ENCODE data around the gene MFF.

MFF gene

DNA sequence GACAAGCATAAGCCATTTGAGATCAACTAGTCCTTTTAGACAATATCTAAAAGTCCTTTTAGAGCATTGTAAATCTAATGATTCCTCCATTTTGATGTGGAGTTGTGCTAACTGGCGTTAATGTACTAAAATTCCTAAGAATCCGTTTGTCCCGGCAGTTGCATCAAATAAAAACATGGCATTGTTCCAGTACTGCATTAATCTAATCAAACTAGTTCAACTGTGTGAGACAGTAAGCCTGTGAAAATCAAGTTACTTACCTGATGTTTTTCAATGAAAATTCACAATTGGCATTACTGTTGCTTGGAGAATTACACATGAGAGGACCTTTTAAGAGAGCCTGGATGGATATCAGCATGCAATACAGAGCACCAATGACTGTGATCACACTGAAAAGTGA, 40.8 kb downstream of the MFF start:
- H3K27ac ChIP-seq, result no peak overlapping the region
- no peaks in the 10 kb centered on the region for H3K9me3 ChIP-seq (ENCODE audit: severe bottlenecking)
- H3K36me3 ChIP-seq, result peaks cover 3% of the 10 kb centered on the region
- TF ChIP-seq, protein P1, sequence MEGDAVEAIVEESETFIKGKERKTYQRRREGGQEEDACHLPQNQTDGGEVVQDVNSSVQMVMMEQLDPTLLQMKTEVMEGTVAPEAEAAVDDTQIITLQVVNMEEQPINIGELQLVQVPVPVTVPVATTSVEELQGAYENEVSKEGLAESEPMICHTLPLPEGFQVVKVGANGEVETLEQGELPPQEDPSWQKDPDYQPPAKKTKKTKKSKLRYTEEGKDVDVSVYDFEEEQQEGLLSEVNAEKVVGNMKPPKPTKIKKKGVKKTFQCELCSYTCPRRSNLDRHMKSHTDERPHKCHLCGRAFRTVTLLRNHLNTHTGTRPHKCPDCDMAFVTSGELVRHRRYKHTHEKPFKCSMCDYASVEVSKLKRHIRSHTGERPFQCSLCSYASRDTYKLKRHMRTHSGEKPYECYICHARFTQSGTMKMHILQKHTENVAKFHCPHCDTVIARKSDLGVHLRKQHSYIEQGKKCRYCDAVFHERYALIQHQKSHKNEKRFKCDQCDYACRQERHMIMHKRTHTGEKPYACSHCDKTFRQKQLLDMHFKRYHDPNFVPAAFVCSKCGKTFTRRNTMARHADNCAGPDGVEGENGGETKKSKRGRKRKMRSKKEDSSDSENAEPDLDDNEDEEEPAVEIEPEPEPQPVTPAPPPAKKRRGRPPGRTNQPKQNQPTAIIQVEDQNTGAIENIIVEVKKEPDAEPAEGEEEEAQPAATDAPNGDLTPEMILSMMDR (IDR thresholded peaks at IDR 0.05; ENCODE audit: low read depth, low read length), result no peak
- no peak for DNase-seq
- H3K27me3 ChIP-seq (ENCODE audit: insufficient read depth, low read depth, severe bottlenecking), result no peaks in the 10 kb centered on the region
- no peak overlapping the region for H3K4me3 ChIP-seq (ENCODE audit: low read depth, low read length)

DNA sequence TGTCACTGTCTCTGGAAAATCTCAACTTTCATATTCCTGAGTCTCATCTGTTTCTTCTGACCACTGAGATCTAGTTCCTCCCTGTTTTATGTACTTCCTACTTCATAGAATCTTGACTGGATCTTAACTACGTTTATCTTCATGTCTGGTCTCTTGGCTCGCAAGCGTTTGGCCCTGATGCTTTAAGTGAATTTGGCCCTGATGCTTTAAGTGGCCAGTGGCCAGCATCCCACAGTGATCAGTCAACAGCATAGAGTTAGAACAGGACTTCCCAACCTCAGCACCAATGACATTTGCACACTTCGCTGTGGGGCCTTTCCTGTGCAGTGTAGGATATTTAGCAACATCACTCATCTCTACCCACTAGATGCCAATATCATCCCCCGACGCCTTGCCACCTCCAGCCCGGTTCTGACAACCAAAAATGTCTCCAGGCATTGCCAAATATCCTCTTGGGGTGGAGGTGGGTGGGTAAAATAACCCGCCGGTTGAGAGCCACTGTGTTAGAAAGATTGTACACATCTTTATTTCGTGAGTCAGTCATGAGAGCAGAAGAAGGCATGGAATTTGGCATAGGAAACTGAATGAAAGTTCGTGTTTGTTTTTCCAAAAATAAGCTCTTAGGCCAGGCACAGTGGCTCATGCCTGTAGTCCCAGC, 41.8 kb downstream of the MFF start:
- H3K27me3 ChIP-seq (ENCODE audit: insufficient read depth, low read depth, severe bottlenecking), result no peaks in the 10 kb centered on the region
- no peak for DNase-seq
- H3K4me3 ChIP-seq (ENCODE audit: low read depth, low read length), result no peak overlapping the region
- no peaks in the 10 kb centered on the region for H3K9me3 ChIP-seq (ENCODE audit: severe bottlenecking)
- TF ChIP-seq, protein P1 (IDR thresholded peaks at IDR 0.05; ENCODE audit: low read depth, low read length), result no peak
- H3K36me3 ChIP-seq, result no peaks in the 10 kb centered on the region
- H3K27ac ChIP-seq, result no peak overlapping the region

DNA sequence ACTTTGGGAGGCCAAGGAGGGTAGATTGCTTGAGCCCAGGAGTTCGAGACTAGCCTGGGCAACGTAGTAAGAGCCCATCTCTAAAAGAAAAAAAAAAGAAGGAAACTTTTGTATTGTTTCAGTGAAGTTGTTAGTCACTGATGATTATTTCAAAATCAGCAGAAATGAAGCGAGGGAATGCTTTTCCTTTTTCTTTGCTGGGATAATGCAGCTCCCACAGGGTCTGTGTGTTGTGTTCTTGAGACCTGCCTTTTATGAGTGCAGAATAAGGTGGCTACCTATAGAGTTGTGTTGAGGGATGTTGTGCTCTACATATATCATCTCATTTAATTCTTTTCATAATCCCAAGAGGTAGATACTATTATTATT, 42.4 kb downstream of the MFF start:
- TF ChIP-seq, protein P1 (IDR thresholded peaks at IDR 0.05; ENCODE audit: low read depth, low read length), result no peak
- Histone ChIP-seq H3K27me3 (ENCODE audit: insufficient read depth, low read depth, severe bottlenecking) (no peaks in the 10 kb centered on the region), H3K36me3 (no peaks in the 10 kb centered on the region), H3K9me3 (ENCODE audit: severe bottlenecking) (no peaks in the 10 kb centered on the region), H3K4me3 (ENCODE audit: low read depth, low read length) (no peak overlapping the region), H3K27ac (no peak overlapping the region)
- no peak for DNase-seq

DNA sequence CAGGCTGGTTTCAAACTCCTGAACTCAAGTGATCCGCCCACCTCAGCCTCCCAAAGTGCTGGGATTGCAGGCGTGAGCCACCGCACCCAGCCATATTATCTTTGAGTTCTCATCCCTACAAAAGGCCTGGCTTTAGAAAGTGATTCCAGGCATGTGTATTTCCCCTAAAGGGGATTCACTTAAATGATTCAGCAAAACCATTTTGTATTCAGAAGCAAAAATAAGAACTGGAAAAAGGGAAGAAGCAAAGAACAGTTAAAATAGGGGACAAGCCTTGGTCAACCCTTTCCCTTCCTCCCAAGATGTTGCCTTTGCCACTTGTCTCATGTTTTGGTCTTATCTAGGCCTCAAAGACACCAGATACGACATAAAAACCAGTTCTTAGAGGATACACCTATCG, 43.5 kb downstream of the MFF start:
- H3K27ac ChIP-seq, result no peak overlapping the region
- TF ChIP-seq, protein P1 (IDR thresholded peaks at IDR 0.05; ENCODE audit: low read depth, low read length), result no peak
- H3K27me3 ChIP-seq (ENCODE audit: insufficient read depth, low read depth, severe bottlenecking), result no peaks in the 10 kb centered on the region
- H3K36me3 ChIP-seq, result no peaks in the 10 kb centered on the region
- H3K4me3 ChIP-seq (ENCODE audit: low read depth, low read length), result no peak overlapping the region
- DNase-seq, result no peak
- no peaks in the 10 kb centered on the region for H3K9me3 ChIP-seq (ENCODE audit: severe bottlenecking)

DNA sequence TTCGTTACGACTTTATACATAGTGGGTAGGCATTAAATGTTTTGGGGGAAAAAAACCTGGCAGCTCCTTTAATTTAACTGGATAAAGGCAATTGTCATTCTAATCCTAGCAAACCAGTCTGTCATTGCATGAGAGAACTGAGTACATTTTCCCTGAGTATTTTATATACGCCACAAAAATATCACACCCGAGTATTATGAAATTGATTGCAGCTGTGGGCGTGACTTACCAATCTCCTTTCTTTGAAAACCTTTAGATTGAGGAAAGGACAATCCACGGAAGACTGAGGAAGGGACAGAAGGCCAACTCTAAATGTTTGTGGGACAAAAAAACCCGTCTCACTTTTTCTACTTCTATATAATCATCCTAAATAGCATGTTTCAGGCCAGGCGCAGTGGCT, 45.0 kb downstream of the MFF start:
- no peak for DNase-seq
- no peaks in the 10 kb centered on the region for H3K9me3 ChIP-seq (ENCODE audit: severe bottlenecking)
- no peaks in the 10 kb centered on the region for H3K36me3 ChIP-seq
- no peak overlapping the region for H3K27ac ChIP-seq
- H3K4me3 ChIP-seq (ENCODE audit: low read depth, low read length), result no peak overlapping the region
- TF ChIP-seq, protein P1 (IDR thresholded peaks at IDR 0.05; ENCODE audit: low read depth, low read length), result no peak
- no peaks in the 10 kb centered on the region for H3K27me3 ChIP-seq (ENCODE audit: insufficient read depth, low read depth, severe bottlenecking)

DNA sequence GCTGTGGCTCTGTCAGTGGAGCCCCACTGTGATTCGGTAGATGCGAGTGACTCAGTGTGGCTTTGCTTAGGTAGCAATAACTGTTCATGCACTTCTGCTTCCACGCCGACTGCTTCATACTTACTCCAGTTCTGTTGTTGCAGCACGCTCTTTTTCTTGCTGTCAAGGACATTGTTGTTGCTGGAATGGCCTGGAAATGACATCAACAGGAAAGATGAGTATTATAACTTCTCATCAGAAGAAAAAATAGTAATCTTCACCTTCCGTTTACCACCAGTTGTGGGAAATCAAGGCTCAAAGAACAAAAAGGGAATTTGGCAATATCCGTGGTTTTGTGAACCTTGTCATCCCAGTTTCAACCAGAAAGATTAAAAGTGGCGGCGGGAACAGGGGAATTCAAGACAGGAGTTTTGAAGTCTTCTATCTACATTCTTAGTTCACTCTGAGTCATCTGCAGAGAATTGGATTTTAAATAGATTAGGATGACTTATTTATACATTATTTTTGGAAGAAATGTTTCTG, 45.8 kb downstream of the MFF start:
- Histone ChIP-seq H3K36me3 (no peaks in the 10 kb centered on the region), H3K27me3 (ENCODE audit: insufficient read depth, low read depth, severe bottlenecking) (no peaks in the 10 kb centered on the region), H3K27ac (no peak overlapping the region), H3K9me3 (ENCODE audit: severe bottlenecking) (no peaks in the 10 kb centered on the region), H3K4me3 (ENCODE audit: low read depth, low read length) (no peak overlapping the region)
- TF ChIP-seq, protein P1 (IDR thresholded peaks at IDR 0.05; ENCODE audit: low read depth, low read length), result no peak
- DNase-seq, result no peak

Measured in WERI-Rb-1 (cell line).